ENCODE results near the gene PSMC3. TPM values are rescaled to one million over a fixed set of nuclear protein-coding genes. Genes with fewer than 3 reads are reported as not detected.

The PSMC3 gene
- total RNA-seq, 1 donor from 2014 or later = 108 TPM

DNA sequence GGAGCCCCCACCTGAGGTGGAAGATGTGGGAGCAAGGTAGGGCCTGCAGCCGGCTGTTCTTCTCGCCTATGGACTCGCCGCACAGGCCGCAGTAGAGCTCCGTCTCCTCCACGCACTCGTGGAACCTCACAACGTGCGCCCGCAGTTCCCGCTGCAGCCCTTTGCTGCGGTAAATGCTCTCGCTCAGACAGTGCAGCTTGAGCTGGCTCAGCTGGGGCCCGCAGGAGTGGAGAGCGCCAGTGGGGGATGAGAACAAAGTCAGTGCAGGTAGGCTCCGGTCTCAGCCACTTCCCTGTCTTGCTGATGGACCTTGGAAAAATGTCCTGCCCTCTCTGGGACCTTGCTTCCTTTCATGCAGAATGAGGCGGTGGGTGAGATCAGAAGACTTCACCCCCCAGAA is 12.5 kb upstream of the PSMC3 start:
- TF ChIP-seq, protein P1, sequence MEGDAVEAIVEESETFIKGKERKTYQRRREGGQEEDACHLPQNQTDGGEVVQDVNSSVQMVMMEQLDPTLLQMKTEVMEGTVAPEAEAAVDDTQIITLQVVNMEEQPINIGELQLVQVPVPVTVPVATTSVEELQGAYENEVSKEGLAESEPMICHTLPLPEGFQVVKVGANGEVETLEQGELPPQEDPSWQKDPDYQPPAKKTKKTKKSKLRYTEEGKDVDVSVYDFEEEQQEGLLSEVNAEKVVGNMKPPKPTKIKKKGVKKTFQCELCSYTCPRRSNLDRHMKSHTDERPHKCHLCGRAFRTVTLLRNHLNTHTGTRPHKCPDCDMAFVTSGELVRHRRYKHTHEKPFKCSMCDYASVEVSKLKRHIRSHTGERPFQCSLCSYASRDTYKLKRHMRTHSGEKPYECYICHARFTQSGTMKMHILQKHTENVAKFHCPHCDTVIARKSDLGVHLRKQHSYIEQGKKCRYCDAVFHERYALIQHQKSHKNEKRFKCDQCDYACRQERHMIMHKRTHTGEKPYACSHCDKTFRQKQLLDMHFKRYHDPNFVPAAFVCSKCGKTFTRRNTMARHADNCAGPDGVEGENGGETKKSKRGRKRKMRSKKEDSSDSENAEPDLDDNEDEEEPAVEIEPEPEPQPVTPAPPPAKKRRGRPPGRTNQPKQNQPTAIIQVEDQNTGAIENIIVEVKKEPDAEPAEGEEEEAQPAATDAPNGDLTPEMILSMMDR (IDR thresholded peaks at IDR 0.05) = no peak
- H3K36me3 Mint-ChIP-seq (ENCODE audit: low read depth) = no peaks in the 10 kb centered on the region
- no peak overlapping the region for H3K27ac Mint-ChIP-seq (ENCODE audit: unreplicated experiment)
- no peak overlapping the region for H3K4me3 Mint-ChIP-seq (ENCODE audit: unreplicated experiment)
- no peak for DNase-seq (ENCODE audit: low spot score)
- H3K4me1 Mint-ChIP-seq (ENCODE audit: low read depth) = no peaks in the 10 kb centered on the region
- H3K27me3 Mint-ChIP-seq (ENCODE audit: low read depth) = no peaks in the 10 kb centered on the region
- no peaks in the 10 kb centered on the region for H3K9me3 Mint-ChIP-seq (ENCODE audit: low read depth)

DNA sequence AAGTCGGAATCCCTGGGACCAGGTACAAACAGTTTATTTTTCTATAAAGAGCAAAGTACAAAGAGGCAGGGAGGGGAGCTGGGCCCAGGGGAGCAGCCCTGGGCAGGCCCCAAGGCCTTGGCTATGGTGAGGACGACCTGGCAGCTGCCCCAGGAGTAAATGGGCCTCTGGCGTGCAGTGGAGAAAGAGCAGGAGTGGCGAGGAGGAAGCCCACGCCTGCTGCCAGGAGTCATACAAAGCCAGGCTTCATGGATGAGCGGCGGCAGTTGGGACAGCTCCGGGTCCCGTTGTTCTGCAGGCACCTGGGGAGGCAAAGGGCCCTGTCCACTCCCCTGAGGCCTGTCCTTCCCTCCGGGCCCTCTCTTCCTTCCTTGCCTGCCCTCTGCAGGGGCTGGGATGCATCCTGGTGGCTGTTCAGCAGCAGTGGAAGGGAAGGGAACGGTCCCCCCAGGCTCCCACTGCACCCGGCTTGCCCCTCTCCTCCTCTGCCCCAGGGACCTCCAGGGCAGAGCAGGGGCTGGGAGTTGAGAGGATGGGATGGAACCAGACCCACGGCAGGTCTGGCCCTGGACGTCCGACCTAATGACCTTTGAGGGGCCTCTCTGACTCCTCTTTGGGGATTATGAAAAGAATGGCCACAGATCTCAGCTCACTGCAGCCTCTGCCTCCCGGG is 11.6 kb upstream of the PSMC3 start:
- Mint-ChIP-seq H3K4me1 (ENCODE audit: low read depth) (no peaks in the 10 kb centered on the region), H3K4me3 (ENCODE audit: unreplicated experiment) (no peak overlapping the region), H3K27me3 (ENCODE audit: low read depth) (no peaks in the 10 kb centered on the region), H3K36me3 (ENCODE audit: low read depth) (no peaks in the 10 kb centered on the region), H3K27ac (ENCODE audit: unreplicated experiment) (no peak overlapping the region), H3K9me3 (ENCODE audit: low read depth) (no peaks in the 10 kb centered on the region)
- TF ChIP-seq, protein P1 (IDR thresholded peaks at IDR 0.05) = no peak
- DNase-seq (ENCODE audit: low spot score) = no peak

DNA sequence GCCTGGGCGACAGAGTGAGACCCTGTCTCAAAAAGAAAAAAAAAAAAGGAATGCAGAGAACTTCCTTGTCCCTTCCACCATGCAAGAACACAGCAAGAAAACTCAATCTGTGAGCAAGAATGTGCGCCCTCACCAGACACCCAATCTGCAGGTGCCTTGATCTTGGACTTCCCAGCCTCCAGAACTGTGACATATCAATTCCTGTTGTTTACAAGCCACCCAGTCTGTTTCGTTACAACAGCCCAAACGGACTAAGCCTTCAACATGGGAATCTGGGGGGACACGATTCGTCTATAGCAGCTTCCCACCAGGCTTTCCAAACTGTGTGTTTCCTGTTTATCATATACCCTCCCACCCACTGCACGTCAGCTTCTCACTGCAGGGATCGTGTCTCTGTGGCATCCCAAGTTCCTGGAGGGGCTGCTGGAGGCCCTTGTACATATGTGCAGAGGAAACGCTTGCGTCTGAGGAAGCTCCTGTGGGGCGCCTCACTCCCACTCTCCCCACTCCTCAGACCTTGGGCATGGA is 11.0 kb upstream of the PSMC3 start:
- TF ChIP-seq, protein P1 (IDR thresholded peaks at IDR 0.05) = no peak
- Mint-ChIP-seq H3K4me3 (ENCODE audit: unreplicated experiment) (no peak overlapping the region), H3K27me3 (ENCODE audit: low read depth) (no peaks in the 10 kb centered on the region), H3K4me1 (ENCODE audit: low read depth) (no peaks in the 10 kb centered on the region), H3K9me3 (ENCODE audit: low read depth) (no peaks in the 10 kb centered on the region), H3K27ac (ENCODE audit: unreplicated experiment) (no peak overlapping the region), H3K36me3 (ENCODE audit: low read depth) (no peaks in the 10 kb centered on the region)
- DNase-seq (ENCODE audit: low spot score) = no peak

DNA sequence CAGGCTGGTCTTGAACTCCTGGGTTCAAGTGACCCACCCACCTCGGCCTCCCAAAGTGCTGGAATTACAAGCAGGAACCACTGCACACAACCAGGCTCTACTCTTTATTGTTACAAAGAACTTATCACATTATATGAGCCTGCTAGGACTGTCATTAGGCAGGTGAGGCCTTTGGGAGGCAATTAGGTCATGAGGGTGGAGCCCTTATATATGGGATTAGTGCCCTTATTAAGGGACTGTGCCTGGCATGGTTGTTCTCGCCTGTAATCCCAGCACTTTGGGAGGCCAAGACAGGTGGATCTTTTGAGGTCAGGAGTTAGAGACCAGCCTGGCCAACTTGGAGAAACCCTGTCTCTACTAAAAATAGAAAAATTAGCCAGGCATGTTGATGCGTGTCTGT is 10.5 kb upstream of the PSMC3 start:
- TF ChIP-seq, protein P1 (IDR thresholded peaks at IDR 0.05) = no peak
- Mint-ChIP-seq H3K27ac (ENCODE audit: unreplicated experiment) (no peak overlapping the region), H3K4me1 (ENCODE audit: low read depth) (no peaks in the 10 kb centered on the region), H3K27me3 (ENCODE audit: low read depth) (no peaks in the 10 kb centered on the region), H3K9me3 (ENCODE audit: low read depth) (no peaks in the 10 kb centered on the region), H3K36me3 (ENCODE audit: low read depth) (no peaks in the 10 kb centered on the region), H3K4me3 (ENCODE audit: unreplicated experiment) (no peak overlapping the region)
- DNase-seq (ENCODE audit: low spot score) = no peak

DNA sequence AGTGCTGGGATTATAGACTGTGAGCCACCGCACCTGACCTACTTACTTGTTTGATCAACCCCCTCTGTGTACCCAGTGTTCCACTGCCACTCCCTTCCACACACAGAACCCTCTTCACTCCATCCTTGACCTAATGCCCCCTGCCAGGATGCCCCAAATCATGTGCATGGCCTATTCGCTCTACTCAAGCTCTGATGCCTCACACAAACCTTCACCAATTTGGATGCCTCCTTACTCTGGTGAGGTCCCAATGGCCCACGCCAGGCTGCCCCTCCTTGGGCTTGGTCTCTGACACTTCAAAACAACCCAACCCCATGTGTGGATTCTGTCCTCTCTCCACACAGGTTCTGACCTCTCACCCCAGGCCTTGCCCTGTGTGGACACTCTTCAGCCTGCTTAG is 9.4 kb upstream of the PSMC3 start:
- H3K27me3 Mint-ChIP-seq (ENCODE audit: low read depth) = no peaks in the 10 kb centered on the region
- DNase-seq (ENCODE audit: low spot score) = no peak
- no peaks in the 10 kb centered on the region for H3K36me3 Mint-ChIP-seq (ENCODE audit: low read depth)
- no peak overlapping the region for H3K27ac Mint-ChIP-seq (ENCODE audit: unreplicated experiment)
- no peaks in the 10 kb centered on the region for H3K9me3 Mint-ChIP-seq (ENCODE audit: low read depth)
- H3K4me3 Mint-ChIP-seq (ENCODE audit: unreplicated experiment) = no peak overlapping the region
- H3K4me1 Mint-ChIP-seq (ENCODE audit: low read depth) = no peaks in the 10 kb centered on the region
- TF ChIP-seq, protein P1 (IDR thresholded peaks at IDR 0.05) = no peak
